Trophoblast cell (in vitro differentiated cells and primary cell): ENCODE measurements around the gene HERC2.
"Not testable (repeated sequence)": the region's sequence is repeated elsewhere in the genome, so short reads cannot be mapped to it uniquely, and the experiment has no call there.

Experiments used
- DNase-seq, 2 donors: peaks; one replicate each; pipeline ENCODE4 v3.0.0-alpha.2; 2016
- H2AFZ ChIP-seq: 2 replicates; pipeline ENCODE4 v1.6.1; 2013; ENCODE audit warnings: low read length, moderate library complexity, mild to moderate bottlenecking; ENCODE audit not compliant: insufficient read depth, poor library complexity
- H2AK5ac ChIP-seq: 2 replicates; pipeline ENCODE4 v1.6.1; 2013; ENCODE audit warnings: mild to moderate bottlenecking, low read length
- H2BK120ac ChIP-seq: 2 replicates; pipeline ENCODE4 v1.6.1; 2013; ENCODE audit warnings: low read length, mild to moderate bottlenecking, moderate library complexity; ENCODE audit not compliant: insufficient read depth, poor library complexity
- H2BK12ac ChIP-seq: 2 replicates; pipeline ENCODE4 v1.6.1; 2013; ENCODE audit warnings: mild to moderate bottlenecking, low read length, moderate library complexity
- H2BK5ac ChIP-seq: 2 replicates; pipeline ENCODE4 v1.6.1; 2013; ENCODE audit warnings: low read length, low read depth, moderate library complexity, mild to moderate bottlenecking; ENCODE audit not compliant: poor library complexity
- H3K14ac ChIP-seq: 2 replicates; pipeline ENCODE4 v1.6.1; 2013; ENCODE audit warnings: mild to moderate bottlenecking, low read length
- H3K18ac ChIP-seq: 2 replicates; pipeline ENCODE4 v1.6.1; 2013; ENCODE audit warnings: mild to moderate bottlenecking, low read length
- H3K23ac ChIP-seq: 2 replicates; pipeline ENCODE4 v1.6.1; 2013; ENCODE audit warnings: low read length
- H3K27ac ChIP-seq: 2 replicates; pipeline ENCODE4 v1.5.1; 2013; ENCODE audit warnings: low read depth, mild to moderate bottlenecking, inconsistent platforms, low read length, moderate library complexity
- H3K27me3 ChIP-seq: 2 replicates; pipeline ENCODE4 v1.6.1; 2013; ENCODE audit warnings: inconsistent platforms, mild to moderate bottlenecking, low read length, moderate library complexity; ENCODE audit not compliant: insufficient read depth
- H3K36me3 ChIP-seq, 2 experiments: 1 replicate in 1 of 2; 2 replicates in 1 of 2; pipeline ENCODE4 v1.6.1; 2013; ENCODE audit warnings: low read length in 2 of 2, mild to moderate bottlenecking in 2 of 2, moderate library complexity in 1 of 2; ENCODE audit not compliant: insufficient read depth in 2 of 2, control insufficient read depth in 1 of 2
- H3K4ac ChIP-seq: 2 replicates; pipeline ENCODE4 v1.6.1; 2013; ENCODE audit warnings: low read depth, mild to moderate bottlenecking, low read length, moderate library complexity
- H3K4me1 ChIP-seq, 2 experiments: 1 replicate in 1 of 2; 2 replicates in 1 of 2; pipeline ENCODE4 v1.6.1; 2013; ENCODE audit warnings: low read length in 2 of 2, mild to moderate bottlenecking in 2 of 2, moderate library complexity in 1 of 2; ENCODE audit not compliant: insufficient read depth in 2 of 2, control insufficient read depth in 1 of 2
- H3K4me2 ChIP-seq: 2 replicates; pipeline ENCODE4 v1.6.1; 2013; ENCODE audit warnings: inconsistent platforms, mild to moderate bottlenecking, low read length, moderate library complexity
- H3K4me3 ChIP-seq: 2 replicates; pipeline ENCODE4 v1.5.1; 2013; ENCODE audit warnings: mild to moderate bottlenecking, low read depth, low read length, inconsistent platforms
- H3K79me1 ChIP-seq: one replicate; pipeline ENCODE4 v1.6.1; 2013; ENCODE audit warnings: low read length
- H3K79me2 ChIP-seq: 2 replicates; pipeline ENCODE4 v1.6.1; 2013; ENCODE audit warnings: low read length, mild to moderate bottlenecking; ENCODE audit not compliant: control insufficient read depth, insufficient read depth, poor library complexity
- H3K9ac ChIP-seq: 2 replicates; pipeline ENCODE4 v1.6.1; 2013; ENCODE audit warnings: mild to moderate bottlenecking, low read length
- H3K9me3 ChIP-seq: 2 replicates; pipeline ENCODE4 v1.6.1; 2013; ENCODE audit warnings: low read depth, mild to moderate bottlenecking, control low read depth, inconsistent platforms, low read length; ENCODE audit not compliant: insufficient read depth
- H4K12ac ChIP-seq: 2 replicates; pipeline ENCODE4 v1.6.1; 2013; ENCODE audit warnings: low read depth, mild to moderate bottlenecking, low read length, moderate library complexity
- H4K8ac ChIP-seq: 2 replicates; pipeline ENCODE4 v1.6.1; 2013; ENCODE audit warnings: low read depth, mild to moderate bottlenecking, low read length, moderate library complexity
- H4K91ac ChIP-seq: one replicate; pipeline ENCODE4 v1.6.1; 2013; ENCODE audit warnings: low read depth, mild to moderate bottlenecking, low read length, moderate library complexity
- WGBS: extraction: QIAGEN DNeasy Blood & Tissue Kit; methylation state at CpG from one replicate; pipeline ENCODE4 v1.1.7; 2013; ENCODE audit warnings: missing lambda C conversion rate; ENCODE audit not compliant: insufficient read length, insufficient coverage; ENCODE audit errors: extremely low coverage; 5-methylcytosine and 5-hydroxymethylcytosine counted together

The HERC2 gene

GRCh38 chr15:28221696-28222095, 100.3 kb downstream of the HERC2 start:
- not testable (repeated sequence) for H3K14ac ChIP-seq, H3K4ac ChIP-seq, H3K23ac ChIP-seq, H2BK120ac ChIP-seq, H3K4me3 ChIP-seq, H3K79me2 ChIP-seq, H4K12ac ChIP-seq, DNase-seq, H4K8ac ChIP-seq, H3K79me1 ChIP-seq, H2BK12ac ChIP-seq, H3K9ac ChIP-seq, H2BK5ac ChIP-seq, H2AK5ac ChIP-seq, H4K91ac ChIP-seq, H3K4me2 ChIP-seq, H3K4me1 ChIP-seq, H3K27ac ChIP-seq, H2AFZ ChIP-seq, H3K27me3 ChIP-seq, H3K18ac ChIP-seq, H3K9me3 ChIP-seq
- H3K36me3 ChIP-seq, result peaks cover 21 to 25% of the 10 kb centered on the region in 2 experiments
- WGBS, result no CpG with 5 or more reads among the region's 4 CpGs

- Histone ChIP-seq H4K12ac (no peak overlapping the region), H3K4me2 (no peak overlapping the region), H2BK12ac (no peak overlapping the region), H3K27ac (no peak overlapping the region), H3K9me3 (no peaks in the 10 kb centered on the region), H2AFZ (no peak overlapping the region), H3K4ac (no peak overlapping the region), H3K23ac (no peak overlapping the region), H3K9ac (no peak overlapping the region), H3K27me3 (no peaks in the 10 kb centered on the region), H3K14ac (no peak overlapping the region), H4K8ac (no peak overlapping the region), H3K79me1 (no peaks in the 10 kb centered on the region), H3K36me3 (peaks cover 31 to 32% of the 10 kb centered on the region in 2 experiments), H4K91ac (no peak overlapping the region), H2AK5ac (no peak overlapping the region), H2BK120ac (no peak overlapping the region), H2BK5ac (no peak overlapping the region), H3K4me1 (no peaks in the 10 kb centered on the region), H3K79me2 (no peaks in the 10 kb centered on the region), H3K18ac (no peak overlapping the region), H3K4me3 (no peak overlapping the region)
- no CpG with 5 or more reads among the region's 10 CpGs for WGBS
- DNase-seq, result no peak
Observed at GRCh38 chr15:28219116-28219515, 102.9 kb downstream of the HERC2 start.

- WGBS, result 100% methylated on average over 1 of the region's 14 CpGs
- H3K4me2 ChIP-seq, H2AFZ ChIP-seq, H3K9ac ChIP-seq, H3K79me1 ChIP-seq, H2AK5ac ChIP-seq, H4K91ac ChIP-seq, H3K4me3 ChIP-seq, H3K4ac ChIP-seq, H2BK5ac ChIP-seq, H3K27me3 ChIP-seq, H4K8ac ChIP-seq, H3K4me1 ChIP-seq, DNase-seq, H4K12ac ChIP-seq, H3K14ac ChIP-seq, H3K9me3 ChIP-seq, H3K27ac ChIP-seq, H3K18ac ChIP-seq, H3K79me2 ChIP-seq, H3K23ac ChIP-seq, H2BK12ac ChIP-seq, H2BK120ac ChIP-seq: not testable (repeated sequence)
- peaks cover 40% of the 10 kb centered on the region in 2 experiments for H3K36me3 ChIP-seq
Observed at GRCh38 chr15:28216946-28217546, 104.9 kb downstream of the HERC2 start.

GRCh38 chr15:28215521-28215920, 106.5 kb downstream of the HERC2 start:
- not testable (repeated sequence) for H3K27me3 ChIP-seq, H3K4me3 ChIP-seq, DNase-seq, H2BK120ac ChIP-seq, H3K23ac ChIP-seq, H3K9me3 ChIP-seq, H3K4ac ChIP-seq, H2BK5ac ChIP-seq, H3K4me1 ChIP-seq, H3K79me2 ChIP-seq, H2AFZ ChIP-seq, H4K91ac ChIP-seq, H3K14ac ChIP-seq, H3K4me2 ChIP-seq, H4K8ac ChIP-seq, H2AK5ac ChIP-seq, H3K27ac ChIP-seq, H4K12ac ChIP-seq, H2BK12ac ChIP-seq, H3K79me1 ChIP-seq, H3K18ac ChIP-seq, H3K9ac ChIP-seq
- no CpG with 5 or more reads among the region's 14 CpGs for WGBS
- peaks cover 43 to 45% of the 10 kb centered on the region in 2 experiments for H3K36me3 ChIP-seq
